GM12873 (cell line): ENCODE data around the gene GARIN5B.

ENCODE experiments used
- CTCF ChIP-seq: IDR thresholded peaks from 2 replicates; pipeline ENCODE4 v1.5.1; 2012; ENCODE audit warnings: low read depth, mild to moderate bottlenecking, moderate library complexity, low read length, control low read depth; ENCODE audit not compliant: insufficient read depth; ENCODE audit errors: missing control alignments

GARIN5B gene

GRCh38 chr19:55305983-55306562 lies 57.0 kb downstream of the GARIN5B start:
- no peak for TF ChIP-seq CTCF

DNA sequence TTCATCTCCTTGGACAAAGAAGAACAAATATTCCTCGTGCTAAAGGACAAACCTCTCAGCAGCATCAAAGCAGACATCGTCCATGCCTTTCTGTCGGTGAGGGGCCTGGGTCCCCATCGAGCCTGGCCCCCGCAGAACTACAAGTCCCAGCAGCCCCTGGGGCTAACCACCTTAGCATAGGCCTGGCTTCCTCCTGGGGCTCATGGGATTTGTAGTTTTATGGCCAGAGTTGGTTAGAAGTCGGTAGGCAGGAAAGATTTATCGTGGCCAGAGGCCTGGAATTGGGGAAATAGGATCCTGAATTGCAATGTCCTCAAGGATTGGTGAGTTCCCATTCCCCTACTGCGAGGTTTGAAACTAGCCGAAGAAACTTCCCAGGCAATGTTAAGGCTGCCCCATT lies 57.6 kb downstream of the GARIN5B start:
- no peak for TF ChIP-seq CTCF

DNA sequence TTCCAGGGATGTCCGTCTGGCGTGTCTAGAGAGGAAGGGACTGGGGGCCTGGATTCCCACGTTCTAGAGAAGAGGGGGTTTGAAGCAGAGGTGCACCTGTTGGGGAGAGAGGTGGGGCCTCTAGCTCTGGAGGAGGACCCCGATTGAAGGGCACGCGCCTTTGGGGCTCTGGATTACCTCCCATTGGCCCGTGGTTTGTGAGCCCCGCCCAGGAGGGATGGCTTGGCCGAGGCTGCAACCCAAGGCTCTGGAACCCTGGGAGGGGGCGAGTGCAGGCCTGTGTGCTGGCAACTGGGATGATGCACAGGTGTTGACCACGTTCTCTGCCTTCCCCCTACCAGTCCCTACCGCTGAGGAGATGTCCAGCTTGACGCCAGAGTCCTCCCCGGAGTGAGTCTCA lies 58.1 kb downstream of the GARIN5B start:
- TF ChIP-seq CTCF: no peak
